ENCODE measurements around the gene BCAR3.

DNA sequence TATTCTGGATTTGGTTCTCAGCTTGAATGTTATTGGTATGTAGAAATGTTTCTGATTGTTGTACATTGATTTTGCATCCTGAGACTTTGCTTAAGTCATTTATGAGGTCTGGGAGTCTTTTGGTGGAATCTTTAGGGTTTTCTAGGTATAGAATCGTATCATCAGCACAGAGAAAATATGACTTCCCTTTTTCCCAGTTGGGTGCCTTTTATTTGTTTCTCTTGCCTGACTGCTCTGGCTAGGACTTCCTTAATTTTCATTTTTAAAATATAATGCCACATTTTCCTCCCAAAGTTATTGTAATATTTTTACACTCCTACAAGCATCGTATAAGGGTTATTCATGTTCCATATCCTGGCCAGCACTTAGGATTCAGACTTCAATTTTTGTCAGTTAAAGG is 122.6 kb downstream of the BCAR3 start:
- TF ChIP-seq CTCF (IDR thresholded peaks at IDR 0.05) (no peak), EZH2phosphoT487 (IDR thresholded peaks at IDR 0.05) (no peak)
